KBM-7 (cell line): ENCODE results near the gene MITF.
"Not testable (repeated sequence)": the region's sequence is repeated elsewhere in the genome, so short reads cannot be mapped to it uniquely, and the experiment has no call there.

ENCODE experiments used
- DNase-seq: peaks from one replicate; pipeline ENCODE4 v3.0.0-alpha.2; 2015
- in situ Hi-C: fragments of 300-500 bp; cut with MboI; formaldehyde crosslinking; loops from 2 replicates; pipeline ENCODE4 v1.14.3; 2020; ENCODE audit warnings: low sequenced_read_pairs, low pct_unique_long_range_greater_than_20kb, mixed read lengths

Gene MITF

GRCh38 chr3:69882560-69882959 is 143.3 kb downstream of the MITF start:
- in situ Hi-C loops, result no loop called here
- DNase-seq, result no peak

GRCh38 chr3:69888040-69888942 is 149.0 kb downstream of the MITF start:
- in situ Hi-C loops, result no loop called here
- DNase-seq, result no peak

- in situ Hi-C loops, result no loop called here
Observed at GRCh38 chr3:69888943-69889315, 149.7 kb downstream of the MITF start.

GRCh38 chr3:69890084-69890483 is 150.8 kb downstream of the MITF start:
- in situ Hi-C loops, result no loop called here
- no peak for DNase-seq

More at GRCh38 chr3:69888943-69889315, 149.7 kb downstream of the MITF start:
- no peak for DNase-seq

DNA sequence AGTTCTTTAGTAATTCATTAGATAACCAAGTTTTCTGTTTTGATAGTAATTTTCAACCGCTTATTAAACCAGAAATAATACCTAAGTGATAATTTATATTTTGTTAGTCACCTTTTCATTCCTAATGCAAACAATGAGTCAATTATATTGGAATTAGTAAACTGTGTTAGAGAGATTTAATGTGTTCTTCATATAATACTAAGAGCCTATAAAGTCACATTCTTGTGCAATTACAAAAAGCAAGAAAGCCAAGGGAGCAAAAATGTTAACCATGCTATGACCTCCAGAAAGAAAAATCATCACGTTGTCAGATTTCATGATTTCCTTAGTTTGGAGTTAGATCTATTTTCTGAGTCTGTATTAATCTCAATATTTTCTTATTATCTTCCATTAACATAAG is 151.4 kb downstream of the MITF start:
- DNase-seq, result no peak
- in situ Hi-C loops, result no loop called here

- in situ Hi-C loops, result no loop called here
- DNase-seq, result no peak
Observed at GRCh38 chr3:69892706-69893105, 153.4 kb downstream of the MITF start.

DNA sequence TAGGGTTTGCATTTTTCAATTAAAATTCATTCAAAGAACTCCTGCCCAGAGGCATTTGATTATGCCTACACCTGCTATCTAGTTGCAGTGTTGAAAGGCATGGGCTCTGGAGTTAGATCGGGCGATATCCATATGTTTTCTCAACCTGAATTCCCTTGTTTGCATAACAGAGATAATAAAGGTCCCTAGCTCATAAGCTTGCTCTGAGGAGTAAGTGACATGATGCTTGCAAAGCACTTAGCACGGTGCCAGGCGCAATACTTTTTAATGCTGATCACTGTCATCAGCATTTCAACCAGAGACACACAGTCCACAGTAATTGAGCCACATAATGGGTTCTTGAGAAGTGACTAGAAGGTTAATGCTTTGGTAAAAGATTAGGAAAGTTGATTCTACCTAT is 154.0 kb downstream of the MITF start:
- in situ Hi-C loops, result no loop called here
- no peak for DNase-seq

GRCh38 chr3:69896095-69896494 is 156.8 kb downstream of the MITF start:
- no peak for DNase-seq
- in situ Hi-C loops, result no loop called here

GRCh38 chr3:69900331-69900730 is 161.1 kb downstream of the MITF start:
- in situ Hi-C loops, result no loop called here
- no peak for DNase-seq

DNA sequence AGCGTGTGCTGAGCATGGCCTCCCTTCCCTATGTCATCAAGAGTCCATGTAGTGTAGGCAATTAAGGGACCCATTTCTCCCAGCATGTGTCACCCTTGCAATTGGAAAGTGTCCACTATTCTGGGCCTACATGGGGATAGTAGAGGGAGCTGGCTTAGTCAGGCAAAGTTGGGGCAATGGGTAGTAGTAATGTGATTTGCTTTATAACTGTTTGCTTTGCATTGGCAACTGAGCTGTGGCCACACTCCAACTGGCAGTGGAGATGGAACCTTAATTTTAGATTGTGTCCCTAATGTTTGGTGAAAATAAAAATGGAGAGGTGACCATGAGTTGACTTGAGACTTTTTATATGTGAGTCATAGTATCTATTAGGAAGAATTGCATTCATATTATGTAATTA is 162.5 kb downstream of the MITF start:
- in situ Hi-C loops, result no loop called here
- no peak for DNase-seq

- DNase-seq, result no peak
- in situ Hi-C loops, result no loop called here
Observed at GRCh38 chr3:69902386-69902785, 163.1 kb downstream of the MITF start.

- no peak for DNase-seq
- in situ Hi-C loops, result no loop called here
Observed at GRCh38 chr3:69906351-69906966, 167.2 kb downstream of the MITF start.

DNA sequence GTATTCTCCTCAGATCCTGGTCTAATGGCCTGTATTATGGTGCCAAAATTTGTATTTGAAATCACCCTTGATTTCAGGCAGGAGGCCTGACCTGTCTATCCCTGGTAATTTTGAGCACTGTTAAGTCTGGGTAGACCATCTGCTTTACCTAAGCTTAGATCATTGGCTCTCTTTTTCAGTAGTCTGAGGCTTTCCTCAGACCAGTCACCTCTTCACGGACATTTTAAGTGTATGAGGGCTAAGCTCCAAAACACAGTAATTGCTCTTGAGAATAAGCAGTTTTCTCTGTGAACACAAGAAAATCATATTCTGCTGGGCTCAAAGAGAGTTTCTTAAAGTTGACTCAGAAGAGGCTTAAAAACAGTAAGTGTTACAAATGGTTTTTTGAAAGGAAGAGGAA is 168.3 kb downstream of the MITF start:
- in situ Hi-C loops, result no loop called here
- no peak for DNase-seq

DNA sequence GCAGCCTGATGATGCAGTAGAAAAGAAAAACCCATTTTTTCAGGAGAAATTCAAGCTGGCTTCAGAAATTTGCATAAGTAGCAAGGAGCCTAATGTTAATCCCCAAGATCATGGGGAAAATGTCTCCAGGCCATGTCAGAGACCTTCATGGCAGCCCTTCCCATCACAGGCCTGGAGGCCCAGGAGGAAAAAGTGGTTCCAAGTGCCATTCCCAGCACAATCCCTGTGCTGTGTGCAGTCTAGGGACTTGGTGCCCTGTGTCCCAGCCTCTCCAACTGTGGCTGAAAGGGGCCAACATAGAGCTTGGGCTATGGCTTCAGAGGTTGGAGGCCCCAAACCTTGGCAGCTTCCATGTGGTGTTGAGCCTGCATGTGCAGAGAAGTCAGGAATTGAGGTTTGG is 170.6 kb downstream of the MITF start:
- DNase-seq, in situ Hi-C loops: not testable (repeated sequence)

DNA sequence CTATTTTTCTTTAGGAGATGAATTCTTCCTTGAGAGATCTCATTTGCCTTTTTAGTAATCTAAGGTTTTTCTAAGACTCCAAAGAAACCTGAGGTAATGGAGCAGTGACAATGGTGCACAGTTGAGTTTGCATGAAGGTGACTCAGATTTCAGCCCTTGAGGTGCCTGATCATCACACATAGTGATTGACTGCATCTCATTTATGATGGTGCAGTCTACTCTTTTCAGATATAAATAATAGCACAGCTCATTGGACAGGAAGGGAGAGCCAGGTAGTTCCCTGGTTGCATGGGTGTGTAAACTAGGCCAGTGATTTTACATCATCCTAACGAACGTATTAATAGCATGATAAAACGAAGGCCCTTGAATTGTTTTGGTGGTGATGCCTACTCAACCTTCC is 174.2 kb downstream of the MITF start:
- no peak for DNase-seq
- in situ Hi-C loops, result no loop called here

DNA sequence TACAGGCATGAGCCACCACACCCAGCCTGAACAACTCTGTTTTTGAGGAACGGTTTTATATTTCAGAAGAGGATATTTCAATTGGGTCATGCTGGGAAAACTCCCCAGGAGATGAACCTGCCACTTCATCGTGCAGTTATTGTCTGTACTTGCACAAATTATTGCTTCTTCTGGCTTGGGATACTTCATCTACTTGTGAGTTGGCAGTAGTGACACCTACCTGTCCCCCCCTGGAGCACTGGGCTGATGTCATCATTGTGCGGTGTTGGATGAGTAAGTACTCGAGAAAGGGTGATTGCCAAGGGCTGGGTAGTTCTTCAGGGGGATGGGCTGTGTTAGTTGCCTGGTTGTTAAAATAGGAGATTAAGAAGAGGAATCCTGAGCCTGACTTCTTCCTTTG is 175.1 kb downstream of the MITF start:
- in situ Hi-C loops, result no loop called here
- DNase-seq, result no peak

DNA sequence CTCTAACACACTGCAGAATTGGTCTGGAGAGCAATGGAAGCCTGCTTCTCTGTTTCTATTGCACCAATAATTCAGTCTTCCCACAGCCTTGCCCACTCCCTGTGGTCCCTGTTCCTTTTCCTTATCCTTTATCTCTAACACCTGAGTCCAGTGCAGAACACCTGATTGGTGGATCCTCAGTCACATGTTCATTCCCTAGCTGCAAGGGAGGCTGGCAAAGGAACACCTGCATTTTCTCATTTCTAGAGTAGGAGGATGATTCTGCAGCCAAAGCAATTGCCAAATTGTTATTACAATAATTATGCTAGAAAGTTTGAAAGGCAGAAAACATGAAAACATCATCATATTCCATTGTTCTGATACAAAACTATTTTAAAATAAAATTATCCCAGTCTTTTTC is 176.5 kb downstream of the MITF start:
- no peak for DNase-seq
- in situ Hi-C loops, result no loop called here

DNA sequence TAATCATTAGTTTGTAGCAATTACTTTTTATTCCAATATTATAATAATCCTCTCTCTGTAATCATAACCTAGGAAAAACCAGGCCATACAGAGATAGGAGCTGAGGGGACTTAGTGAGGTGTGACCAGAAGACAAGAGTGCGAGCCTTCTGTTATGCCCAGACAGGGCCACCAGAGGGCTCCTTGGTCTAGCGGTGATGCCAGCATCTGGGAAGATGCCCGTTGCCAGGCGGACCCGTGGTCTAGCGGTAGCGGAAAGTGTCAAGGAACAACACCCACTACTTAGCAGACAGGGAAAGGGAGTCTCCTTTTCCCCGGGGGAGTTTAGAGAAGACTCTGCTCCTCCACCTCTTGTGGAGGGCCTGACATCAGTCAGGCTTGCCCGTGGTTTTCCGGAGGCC is 180.7 kb downstream of the MITF start:
- peak; percentile 2 for DNase-seq
- in situ Hi-C loops, result not testable (repeated sequence)

- in situ Hi-C loops, result no loop called here
- DNase-seq, result no peak
Observed at GRCh38 chr3:69921651-69922050, 182.4 kb downstream of the MITF start.

DNA sequence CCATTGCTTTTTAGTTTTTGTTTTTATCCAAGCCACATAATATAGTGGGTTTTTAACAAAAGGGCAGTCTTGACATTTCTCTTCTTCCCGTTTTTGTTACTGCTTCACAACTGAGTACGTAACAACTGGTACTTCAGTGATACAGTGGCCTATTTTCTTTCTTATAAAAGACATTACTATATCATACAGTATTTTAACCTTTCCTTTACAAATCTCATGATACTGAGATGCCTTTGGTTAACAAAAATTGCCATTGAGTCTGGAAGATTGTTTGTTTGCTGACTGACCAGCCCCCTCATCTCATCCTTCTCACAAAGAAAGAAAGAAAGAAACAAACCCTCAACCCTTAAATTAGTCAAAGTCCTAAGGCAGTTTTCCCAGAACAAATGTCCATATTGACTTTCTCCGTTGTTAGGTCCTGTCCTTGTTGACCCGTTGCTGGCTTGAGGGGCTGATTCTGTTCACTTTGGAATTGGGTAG is 183.3 kb downstream of the MITF start:
- no peak for DNase-seq
- in situ Hi-C loops, result no loop called here

DNA sequence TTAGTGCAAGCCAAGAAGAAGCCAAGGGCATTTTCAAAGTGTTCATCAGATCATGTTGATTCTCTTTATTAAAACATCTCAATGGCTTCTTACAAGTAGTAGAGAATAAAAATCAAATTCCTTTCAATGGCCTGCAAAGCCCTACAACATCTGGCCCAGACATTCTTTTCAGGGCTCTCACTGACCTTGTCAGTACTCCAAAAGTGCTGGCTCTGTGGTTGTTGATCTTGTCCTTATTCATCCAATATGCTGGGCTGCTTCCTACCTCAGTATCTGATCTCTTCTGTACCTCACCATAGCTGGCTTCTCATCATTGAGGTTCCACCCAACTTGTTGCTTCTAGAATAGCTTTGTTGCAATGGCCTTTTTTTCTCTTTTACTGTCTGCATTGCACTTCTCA is 186.2 kb downstream of the MITF start:
- no peak for DNase-seq
- in situ Hi-C loops, result no loop called here
